Measurements from ENCODE around the gene EGLN1.

DNA sequence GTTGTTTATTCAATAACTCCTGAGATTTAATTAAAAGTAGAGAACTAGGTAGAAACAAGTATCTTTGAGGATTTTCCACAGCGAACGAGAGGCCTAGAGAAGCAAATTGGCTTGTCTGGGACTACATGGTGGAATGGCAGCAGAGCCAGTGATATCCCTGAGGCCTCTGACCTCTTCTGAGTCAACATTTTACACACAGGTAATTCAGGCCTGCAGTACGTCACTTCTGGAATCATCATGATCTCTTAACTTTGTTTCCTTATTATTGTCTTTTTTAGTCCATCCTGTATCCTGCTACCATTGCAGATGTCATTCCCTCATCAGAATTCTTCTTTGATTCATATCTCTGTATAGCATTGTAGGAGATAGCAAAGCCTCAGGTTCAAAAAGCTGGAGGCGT, 74.1 kb downstream of the EGLN1 start:
- TF ChIP-seq CEBPB (IDR thresholded peaks at IDR 0.05) (no peak), EP300 (IDR thresholded peaks at IDR 0.05; ENCODE audit: borderline replicate concordance) (no peak), ZBTB7A (IDR thresholded peaks at IDR 0.05; ENCODE audit: low read depth) (no peak), YY1 (IDR thresholded peaks at IDR 0.05; ENCODE audit: low read depth) (no peak), TCF12 (IDR thresholded peaks at IDR 0.05; ENCODE audit: low read depth) (no peak), TAF1 (IDR thresholded peaks at IDR 0.05; ENCODE audit: low read depth) (no peak), NFIC (IDR thresholded peaks at IDR 0.05) (no peak)
